ENCODE data around the gene CAPN11. TPM values are rescaled to one million over a fixed set of nuclear protein-coding genes. Genes with fewer than 3 reads are reported as not detected.

Gene CAPN11
- total and polyA plus RNA-seq, 9 of the 15 experiments (the other 6 are each of a cell fraction or from before 2014, with no cell fraction given) = 0.03 to 0.61 (median 0.17) TPM; not detected in 1

GRCh38 chr6:44151348-44152108 is 7.1 kb upstream of the CAPN11 start (continued):
- TF ChIP-seq ZC3H11A (IDR thresholded peaks at IDR 0.05; ENCODE audit: low read depth, low read length) = peak; percentile 81; the same call in 1 of the 2 replicates
- TF ChIP-seq HDAC1 (IDR thresholded peaks at IDR 0.05) = 0 out of 4 replicates have a peak, but pooled peaks of 1 of the 2 experiments have one; percentile 30
- TF ChIP-seq NKRF (IDR thresholded peaks at IDR 0.05; ENCODE audit: borderline replicate concordance) = no peak
- TF ChIP-seq CXXC5 (CRISPR knock-in tag; IDR thresholded peaks at IDR 0.05) = peak; percentile 81
- TF ChIP-seq ZNF212 (CRISPR knock-in tag; IDR thresholded peaks at IDR 0.05) = no peak
- TF ChIP-seq NR2C2 (CRISPR knock-in tag; IDR thresholded peaks at IDR 0.05) = peak; percentile 54; the same call in 1 of the 2 replicates
- TF ChIP-seq NR2C2 (tag; IDR thresholded peaks at IDR 0.05) = no peak
- TF ChIP-seq ZNF140 (CRISPR knock-in tag; IDR thresholded peaks at IDR 0.05) = no peak
- TF ChIP-seq HMGN3 (IDR thresholded peaks at IDR 0.05; ENCODE audit: borderline replicate concordance, extremely low read depth, insufficient read length, low read depth, low read length) = peak; percentile 86
- TF ChIP-seq NR2F6 (CRISPR knock-in tag; IDR thresholded peaks at IDR 0.05) = no peak
- TF ChIP-seq CTBP1 (IDR thresholded peaks at IDR 0.05; ENCODE audit: borderline replicate concordance) = peak; percentile 97
- TF ChIP-seq NONO (IDR thresholded peaks at IDR 0.05; ENCODE audit: low read depth in 2 of 2, low read length in 1 of 2) = peak in 1 of 2 experiments; percentile 89; a peak in 2 of 4 replicates
- TF ChIP-seq TEAD1 (CRISPR knock-in tag; IDR thresholded peaks at IDR 0.05) = peak in 1 of 2 experiments; percentile 55; a peak in 1 of 4 replicates
- TF ChIP-seq CREM (IDR thresholded peaks at IDR 0.05; ENCODE audit: low read depth) = peak; percentile 70
- TF ChIP-seq ZBTB33 (CRISPR knock-in tag; IDR thresholded peaks at IDR 0.05) = peak; percentile 96
- TF ChIP-seq ZNF384 (IDR thresholded peaks at IDR 0.05; ENCODE audit: low read depth, low read length) = peak; percentile 27; the same call in 1 of the 2 replicates
- TF ChIP-seq NR4A1 (CRISPR knock-in tag; IDR thresholded peaks at IDR 0.05) = no peak
- no peak for TF ChIP-seq NR4A1 (tag; IDR thresholded peaks at IDR 0.05)
- peak; percentile 69; the same call in 1 of the 2 replicates for TF ChIP-seq KLF16 (IDR thresholded peaks at IDR 0.05)
- peak; percentile 72; the same call in 1 of the 2 replicates for TF ChIP-seq MYNN (IDR thresholded peaks at IDR 0.05)
- no peak for TF ChIP-seq MYNN (CRISPR knock-in tag; IDR thresholded peaks at IDR 0.05)
- peak; percentile 54; the same call in 1 of the 2 replicates for TF ChIP-seq JUN (IDR thresholded peaks at IDR 0.05; ENCODE audit: borderline replicate concordance, low read depth, low read length)
- TF ChIP-seq JUN (CRISPR knock-in tag; IDR thresholded peaks at IDR 0.05; ENCODE audit: borderline replicate concordance) = no peak
- TF ChIP-seq KDM1A (IDR thresholded peaks at IDR 0.05) = peak in 1 of 2 experiments; percentile 31; a peak in 1 of 4 replicates
- peak; percentile 73; the same call in 1 of the 2 replicates for TF ChIP-seq ZNF511 (CRISPR knock-in tag; IDR thresholded peaks at IDR 0.05)

All from K562 (cell line).